PC-3 (cell line): ENCODE data around the gene MAPK7. TPM values are rescaled to one million over a fixed set of nuclear protein-coding genes. Genes with fewer than 3 reads are reported as not detected.
"Not testable (repeated sequence)": the region's sequence is repeated elsewhere in the genome, so short reads cannot be mapped to it uniquely, and the experiment has no call there.

Source experiments
- ATAC-seq: fragments of 200-7000 bp; cut with Tn5 transposase; 2 replicates; pipeline ENCODE4 v1.9.1; 2020; ENCODE audit warnings: mild to moderate bottlenecking, moderate library complexity
- BruUV-seq: library from RNA; stranded (reverse); fragments of 400-500 nt; replicated peaks from 2 replicates; lab custom pipeline; 2021; lab: Mats Ljungman, UMichigan
- CTCF ChIA-PET: fragments of 300-600 bp; sonication (Branson Sonifier 250); formaldehyde crosslinking; loops from one replicate; lab custom pipeline; 2022; ENCODE audit warnings: antibody characterized with exemption; lab: Charles Lee
- POLR2A ChIA-PET: fragments of 300-600 bp; sonication (Branson Sonifier 250); formaldehyde crosslinking; loops from one replicate; lab custom pipeline; 2022; ENCODE audit warnings: antibody characterized with exemption; ENCODE audit not compliant: unreplicated experiment; lab: Charles Lee
- DNase-seq: peaks from one replicate; pipeline ENCODE4 v3.0.0-alpha.2; 2015
- H2AFZ ChIP-seq: fragments of 300-600 bp; sonication (generic); 2 replicates; pipeline ENCODE4 v1.6.0; 2016; ENCODE audit warnings: antibody characterized with exemption, low read length
- H3F3A ChIP-seq: fragments of 300-600 bp; sonication (generic); one replicate; pipeline ENCODE4 v1.6.0; 2017; ENCODE audit warnings: antibody characterized with exemption, low read length, control low read depth, mild to moderate bottlenecking; ENCODE audit not compliant: unreplicated experiment
- H3K27ac ChIP-seq: fragments of 300-600 bp; sonication (generic); 2 replicates; pipeline ENCODE4 v1.5.1; 2016; ENCODE audit warnings: mild to moderate bottlenecking, low read length
- H3K27me3 ChIP-seq: fragments of 300-600 bp; sonication (generic); 2 replicates; pipeline ENCODE4 v1.6.1; 2016; ENCODE audit warnings: low read length, mixed read lengths
- H3K36me3 ChIP-seq: fragments of 300-600 bp; sonication (generic); 2 replicates; pipeline ENCODE4 v1.6.1; 2016; ENCODE audit warnings: low read depth, mixed run types, low read length, mixed read lengths
- H3K4me1 ChIP-seq: fragments of 300-600 bp; sonication (generic); 2 replicates; pipeline ENCODE4 v1.5.1; 2016; ENCODE audit warnings: low read length; ENCODE audit not compliant: insufficient read depth
- H3K4me2 ChIP-seq: fragments of 300-600 bp; sonication (generic); 2 replicates; pipeline ENCODE4 v1.6.0; 2016; ENCODE audit warnings: low read length
- H3K4me3 ChIP-seq: fragments of 300-600 bp; sonication (generic); 2 replicates; pipeline ENCODE4 v1.5.1; 2016; ENCODE audit warnings: mild to moderate bottlenecking, low read length, mixed read lengths
- H3K79me2 ChIP-seq: fragments of 300-600 bp; sonication (generic); 2 replicates; pipeline ENCODE4 v1.6.1; 2017; ENCODE audit warnings: low read length, mixed read lengths
- H3K9ac ChIP-seq: fragments of 300-600 bp; sonication (generic); 2 replicates; pipeline ENCODE4 v1.6.0; 2016; ENCODE audit warnings: mild to moderate bottlenecking, low read length
- H3K9me2 ChIP-seq: fragments of 300-600 bp; sonication (generic); replicated peaks from 2 replicates; pipeline ENCODE4 v1.6.1; 2016; ENCODE audit warnings: mixed run types, low read length, mixed read lengths
- H3K9me3 ChIP-seq: fragments of 300-600 bp; sonication (generic); 2 replicates; pipeline ENCODE4 v1.6.1; 2016; ENCODE audit warnings: low read length, mixed read lengths
- H4K20me1 ChIP-seq: fragments of 300-600 bp; sonication (generic); 2 replicates; pipeline ENCODE4 v1.6.1; 2016; ENCODE audit warnings: low read length, mixed read lengths
- EZH2 ChIP-seq: fragments of 300-600 bp; sonication (generic); IDR thresholded peaks from one replicate; pipeline ENCODE4 v1.6.1; 2017; ENCODE audit warnings: antibody characterized with exemption, mild to moderate bottlenecking, low read length; ENCODE audit not compliant: unreplicated experiment
- EZH2phosphoT487 ChIP-seq: fragments of 300-600 bp; sonication (generic); IDR thresholded peaks from 2 replicates; pipeline ENCODE4 v1.6.1; 2018; ENCODE audit warnings: mild to moderate bottlenecking, antibody characterized with exemption, low read length, borderline replicate concordance
- intact Hi-C: fragments of 100-400 bp; cut with micrococcal nuclease; formaldehyde crosslinking; loops from 2 replicates; pipeline ENCODE4 v1.9.0; 2023
- total RNA-seq: library from RNA; depleted of rRNA; stranded (reverse); fragments of >200 nt; gene quantifications from 2 replicates; pipeline ENCODE4 v1.2.3, GENCODE V29; 2014
- TF ChIP-seq, protein P1 (sequence below): fragments of 300-600 bp; sonication (generic); conservative IDR thresholded peaks from 2 replicates; pipeline ENCODE4 v1.5.1; 2017; ENCODE audit warnings: antibody characterized with exemption, low read depth, mild to moderate bottlenecking, low read length

The MAPK7 gene
- total RNA-seq, 1 experiment from 2014 or later: 9.8 TPM

DNA sequence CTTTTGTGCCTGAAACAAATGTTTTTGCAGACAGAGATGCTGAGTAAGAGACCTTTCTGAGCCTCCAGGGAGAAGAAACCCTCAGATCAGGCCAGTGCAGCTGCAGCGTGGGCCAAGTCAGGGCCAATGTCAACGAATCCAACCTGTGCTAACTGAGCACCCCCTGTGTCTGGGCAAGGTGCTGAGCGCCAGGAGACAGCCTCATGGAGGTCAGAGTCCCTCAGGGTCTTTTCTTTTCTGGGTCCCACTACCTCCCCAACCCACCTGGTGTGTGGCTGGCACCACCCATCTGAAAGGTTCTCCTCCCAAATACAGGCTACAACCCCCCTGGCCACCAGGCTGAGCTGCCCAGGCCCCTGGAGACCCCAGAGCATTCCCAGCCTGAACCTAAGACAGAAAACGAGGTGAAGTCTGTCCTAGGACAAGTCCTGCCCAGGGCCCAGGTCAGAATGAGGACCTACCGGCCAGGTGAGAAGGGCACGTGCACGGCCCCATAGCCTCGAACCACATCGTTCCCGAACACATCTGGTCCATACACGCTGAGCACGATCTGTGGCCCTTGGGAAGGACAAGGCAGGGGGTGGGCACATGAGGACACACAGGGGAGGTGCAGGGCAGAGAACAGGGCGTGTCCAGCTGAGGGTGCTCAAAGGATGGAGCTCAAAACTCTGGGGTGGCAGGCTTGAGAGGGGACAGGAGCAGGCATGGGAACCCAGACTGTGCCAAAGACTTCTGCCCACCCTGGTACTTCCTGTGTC, 30.8 kb upstream of the MAPK7 start:
- H3K27ac ChIP-seq: peak overlapping the region; percentile 78
- TF ChIP-seq EZH2 (no peak), EZH2phosphoT487 (no peak)
- TF ChIP-seq, protein P1, sequence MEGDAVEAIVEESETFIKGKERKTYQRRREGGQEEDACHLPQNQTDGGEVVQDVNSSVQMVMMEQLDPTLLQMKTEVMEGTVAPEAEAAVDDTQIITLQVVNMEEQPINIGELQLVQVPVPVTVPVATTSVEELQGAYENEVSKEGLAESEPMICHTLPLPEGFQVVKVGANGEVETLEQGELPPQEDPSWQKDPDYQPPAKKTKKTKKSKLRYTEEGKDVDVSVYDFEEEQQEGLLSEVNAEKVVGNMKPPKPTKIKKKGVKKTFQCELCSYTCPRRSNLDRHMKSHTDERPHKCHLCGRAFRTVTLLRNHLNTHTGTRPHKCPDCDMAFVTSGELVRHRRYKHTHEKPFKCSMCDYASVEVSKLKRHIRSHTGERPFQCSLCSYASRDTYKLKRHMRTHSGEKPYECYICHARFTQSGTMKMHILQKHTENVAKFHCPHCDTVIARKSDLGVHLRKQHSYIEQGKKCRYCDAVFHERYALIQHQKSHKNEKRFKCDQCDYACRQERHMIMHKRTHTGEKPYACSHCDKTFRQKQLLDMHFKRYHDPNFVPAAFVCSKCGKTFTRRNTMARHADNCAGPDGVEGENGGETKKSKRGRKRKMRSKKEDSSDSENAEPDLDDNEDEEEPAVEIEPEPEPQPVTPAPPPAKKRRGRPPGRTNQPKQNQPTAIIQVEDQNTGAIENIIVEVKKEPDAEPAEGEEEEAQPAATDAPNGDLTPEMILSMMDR: no peak
- ChIA-PET CTCF (interaction anchor here (0.6 kb wide), 1 partner anchor 72 kb away, joined by 5 read pairs; no protein-coding TSS in a partner anchor), POLR2A (no interaction called here)
- peak overlapping the region; percentile 26 for H2AFZ ChIP-seq
- peak overlapping the region; percentile 21 for H3K9ac ChIP-seq
- no TSS peak for BruUV-seq
- no peaks in the 10 kb centered on the region for H3K36me3 ChIP-seq
- H3K4me3 ChIP-seq: no peak overlapping the region
- H3K27me3 ChIP-seq: no peaks in the 10 kb centered on the region
- no peaks in the 10 kb centered on the region for H3K79me2 ChIP-seq
- H3F3A ChIP-seq: no peaks in the 10 kb centered on the region
- ATAC-seq (peak; percentile 22), DNase-seq (no peak)
- H3K4me2 ChIP-seq: peak overlapping the region; percentile 23
- peaks cover 30% of the 10 kb centered on the region for H3K4me1 ChIP-seq
- H3K9me3 ChIP-seq: no peaks in the 10 kb centered on the region
- intact Hi-C loops: no loop called here
- H3K9me2 ChIP-seq: no peaks in the 10 kb centered on the region
- H4K20me1 ChIP-seq: no peaks in the 10 kb centered on the region

DNA sequence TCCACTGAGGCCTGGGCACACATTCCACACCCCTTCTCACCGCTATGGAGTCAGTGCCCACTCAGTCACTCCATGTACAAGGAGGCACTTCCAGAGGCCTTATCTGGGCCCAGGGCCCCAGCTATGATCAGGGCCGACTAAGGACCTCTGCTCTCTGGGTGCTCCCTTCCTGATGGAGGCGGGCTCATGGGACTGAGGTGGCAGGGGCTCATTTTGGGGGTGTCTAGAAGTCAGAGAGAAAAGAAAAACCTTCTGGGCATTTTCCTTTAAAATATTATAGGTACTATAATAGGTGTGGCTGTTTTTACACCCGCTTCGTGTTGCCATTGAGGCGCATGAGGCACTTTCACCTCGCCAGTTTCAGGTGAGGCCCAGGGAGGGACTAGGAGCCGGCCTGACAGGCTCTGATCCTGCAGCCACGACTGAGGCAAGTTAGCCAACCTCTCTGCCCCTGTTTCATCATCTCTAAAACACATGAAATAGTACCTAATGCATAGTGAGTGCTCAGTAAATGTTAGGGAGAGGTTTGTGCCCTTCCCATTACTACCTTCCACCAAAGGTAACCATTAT, 30.1 kb upstream of the MAPK7 start:
- Histone ChIP-seq H2AFZ (no peak overlapping the region), H3K27me3 (no peaks in the 10 kb centered on the region), H3K36me3 (no peaks in the 10 kb centered on the region), H3K4me3 (no peak overlapping the region), H3K79me2 (no peaks in the 10 kb centered on the region), H3K27ac (peak overlapping the region; percentile 78; the same call in 1 of the 2 replicates), H4K20me1 (no peaks in the 10 kb centered on the region), H3K9me2 (no peaks in the 10 kb centered on the region), H3K4me2 (no peak overlapping the region), H3K9ac (no peak overlapping the region), H3K9me3 (no peaks in the 10 kb centered on the region), H3K4me1 (peaks cover 30% of the 10 kb centered on the region), H3F3A (no peaks in the 10 kb centered on the region)
- DNase-seq (no peak), ATAC-seq (no peak)
- no peak for TF ChIP-seq EZH2
- TF ChIP-seq, protein P1: no peak
- intact Hi-C loops: no loop called here
- no TSS peak for BruUV-seq
- ChIA-PET POLR2A (no interaction called here), CTCF (no interaction called here)

DNA sequence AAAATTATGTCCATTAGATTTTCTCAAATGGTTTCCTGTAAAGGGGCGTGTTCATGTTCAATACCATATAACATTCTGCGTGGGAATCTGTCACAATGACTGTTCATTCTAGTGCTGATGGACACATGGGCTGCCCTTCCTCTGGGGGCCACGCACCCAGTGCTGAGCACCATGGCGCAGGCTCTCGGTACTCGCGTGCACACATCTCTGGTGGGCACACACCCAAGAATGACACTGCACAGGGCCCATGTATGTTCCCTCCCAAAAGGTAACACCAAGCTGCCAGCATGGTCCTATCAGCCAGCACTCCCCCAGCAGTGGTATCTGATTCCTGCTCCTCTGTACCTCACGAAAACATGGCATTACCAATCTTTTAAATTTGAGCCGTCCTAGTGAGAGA, 29.5 kb upstream of the MAPK7 start:
- ATAC-seq: no peak
- H3K9me2 ChIP-seq: no peaks in the 10 kb centered on the region
- no peak for DNase-seq
- no peak overlapping the region for H3K4me2 ChIP-seq
- no TSS peak for BruUV-seq
- no peaks in the 10 kb centered on the region for H3K9me3 ChIP-seq
- H2AFZ ChIP-seq: no peak overlapping the region
- intact Hi-C loops: no loop called here
- no peaks in the 10 kb centered on the region for H3K79me2 ChIP-seq
- TF ChIP-seq, protein P1: no peak
- no peak for TF ChIP-seq EZH2
- ChIA-PET CTCF (no interaction called here), POLR2A (no interaction called here)
- no peaks in the 10 kb centered on the region for H3F3A ChIP-seq
- no peaks in the 10 kb centered on the region for H3K27me3 ChIP-seq
- no peaks in the 10 kb centered on the region for H3K36me3 ChIP-seq
- no peaks in the 10 kb centered on the region for H4K20me1 ChIP-seq
- H3K4me1 ChIP-seq: peaks cover 30% of the 10 kb centered on the region
- H3K4me3 ChIP-seq: no peak overlapping the region
- no peak overlapping the region for H3K9ac ChIP-seq
- H3K27ac ChIP-seq: no peak overlapping the region

DNA sequence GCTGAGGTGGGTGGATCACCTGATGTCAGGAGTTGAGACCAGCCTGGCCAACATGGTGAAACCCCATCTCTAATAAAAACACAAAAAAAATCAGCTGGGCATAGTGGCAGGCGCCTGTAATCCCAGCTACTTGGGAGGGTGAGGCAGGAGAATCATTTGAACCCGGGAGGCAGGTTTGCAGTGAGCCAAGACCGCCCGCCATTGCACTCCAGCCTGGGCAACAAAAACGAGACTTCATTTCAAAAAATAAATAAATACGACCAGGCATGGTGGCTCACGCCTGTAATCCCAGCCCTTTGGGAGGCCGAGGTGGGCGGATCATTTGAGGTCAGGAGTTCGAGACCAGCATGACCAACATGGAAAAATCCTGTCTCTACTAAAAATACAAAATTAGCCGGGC, 24.9 kb upstream of the MAPK7 start:
- ATAC-seq, H3K9me3 ChIP-seq, H4K20me1 ChIP-seq, H3K36me3 ChIP-seq, H3K9me2 ChIP-seq, H3F3A ChIP-seq, H3K9ac ChIP-seq, H3K27me3 ChIP-seq, intact Hi-C loops, H3K4me3 ChIP-seq, DNase-seq, H3K79me2 ChIP-seq, BruUV-seq, H2AFZ ChIP-seq, H3K27ac ChIP-seq, H3K4me2 ChIP-seq: not testable (repeated sequence)
- peaks cover 18% of the 10 kb centered on the region for H3K4me1 ChIP-seq
- ChIA-PET CTCF (interaction anchor here (0.6 to 1.1 kb wide), 3 partner anchors 10 to 1640 kb away, joined by 6 to 13 read pairs (median 6); partner anchors contain the start of gene B9D1), POLR2A (interaction anchor here (1.1 kb wide), 1 partner anchor 24 kb away, joined by 6 read pairs; no protein-coding TSS in a partner anchor)
